Upper lobe of left lung (tissue), 4 donors: ENCODE results near the gene PCDHA10.

Experiments
- EP300 ChIP-seq, 4 donors: sonication (generic); formaldehyde crosslinking; IDR thresholded peaks; one replicate each; pipeline ENCODE4 v1.5.1; 2017; ENCODE audit warnings: antibody characterized with exemption in 4 of 4, control low read depth in 2 of 4
- POLR2A ChIP-seq, 4 donors: fragments of 450-650 bp; IDR thresholded peaks; one replicate each; pipeline ENCODE4 v1.5.1; 2016 to 2017; ENCODE audit warnings: antibody characterized with exemption in 4 of 4, mild to moderate bottlenecking in 2 of 4
- POLR2AphosphoS5 ChIP-seq, 2 donors: sonication (generic); formaldehyde crosslinking; IDR thresholded peaks; one replicate each; pipeline ENCODE4 v1.5.1; 2017; ENCODE audit warnings: antibody characterized with exemption in 2 of 2
- TF ChIP-seq, protein P1 (sequence below), 6 experiments: fragments of 450-650 bp in 4 of 6; fragments of 200-600 bp in 2 of 6; sonication (generic) in 2 of 6; IDR thresholded peaks; one replicate each; pipeline ENCODE4 v1.5.1; 2016 to 2019; ENCODE audit warnings: antibody characterized with exemption in 6 of 6

DNA sequence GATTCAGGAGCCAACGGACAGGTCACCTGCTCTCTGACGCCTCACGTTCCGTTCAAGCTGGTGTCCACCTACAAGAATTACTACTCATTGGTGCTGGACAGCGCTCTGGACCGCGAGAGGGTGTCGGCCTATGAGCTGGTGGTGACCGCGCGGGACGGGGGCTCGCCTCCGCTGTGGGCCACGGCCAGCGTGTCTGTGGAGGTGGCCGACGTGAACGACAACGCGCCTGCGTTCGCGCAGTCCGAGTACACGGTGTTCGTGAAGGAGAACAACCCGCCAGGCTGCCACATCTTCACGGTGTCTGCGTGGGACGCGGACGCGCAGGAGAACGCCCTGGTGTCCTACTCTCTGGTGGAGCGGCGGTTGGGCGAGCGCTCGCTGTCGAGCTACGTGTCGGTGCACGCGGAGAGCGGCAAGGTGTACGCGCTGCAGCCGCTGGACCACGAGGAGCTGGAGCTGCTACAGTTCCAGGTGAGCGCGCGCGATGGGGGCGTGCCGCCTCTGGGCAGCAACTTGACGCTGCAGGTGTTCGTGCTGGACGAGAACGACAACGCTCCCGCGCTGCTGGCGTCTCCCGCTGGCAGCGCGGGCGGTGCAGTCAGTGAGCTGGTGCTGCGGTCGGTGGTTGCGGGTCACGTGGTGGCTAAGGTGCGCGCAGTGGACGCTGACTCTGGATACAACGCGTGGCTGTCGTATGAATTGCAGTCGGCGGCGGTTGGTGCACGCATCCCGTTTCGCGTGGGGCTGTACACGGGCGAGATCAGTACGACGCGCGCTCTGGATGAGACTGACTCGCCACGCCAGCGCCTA is 1.7 kb downstream of the PCDHA10 start:
- TF ChIP-seq POLR2A (IDR thresholded peaks at IDR 0.05) = no peak
- TF ChIP-seq, protein P1, sequence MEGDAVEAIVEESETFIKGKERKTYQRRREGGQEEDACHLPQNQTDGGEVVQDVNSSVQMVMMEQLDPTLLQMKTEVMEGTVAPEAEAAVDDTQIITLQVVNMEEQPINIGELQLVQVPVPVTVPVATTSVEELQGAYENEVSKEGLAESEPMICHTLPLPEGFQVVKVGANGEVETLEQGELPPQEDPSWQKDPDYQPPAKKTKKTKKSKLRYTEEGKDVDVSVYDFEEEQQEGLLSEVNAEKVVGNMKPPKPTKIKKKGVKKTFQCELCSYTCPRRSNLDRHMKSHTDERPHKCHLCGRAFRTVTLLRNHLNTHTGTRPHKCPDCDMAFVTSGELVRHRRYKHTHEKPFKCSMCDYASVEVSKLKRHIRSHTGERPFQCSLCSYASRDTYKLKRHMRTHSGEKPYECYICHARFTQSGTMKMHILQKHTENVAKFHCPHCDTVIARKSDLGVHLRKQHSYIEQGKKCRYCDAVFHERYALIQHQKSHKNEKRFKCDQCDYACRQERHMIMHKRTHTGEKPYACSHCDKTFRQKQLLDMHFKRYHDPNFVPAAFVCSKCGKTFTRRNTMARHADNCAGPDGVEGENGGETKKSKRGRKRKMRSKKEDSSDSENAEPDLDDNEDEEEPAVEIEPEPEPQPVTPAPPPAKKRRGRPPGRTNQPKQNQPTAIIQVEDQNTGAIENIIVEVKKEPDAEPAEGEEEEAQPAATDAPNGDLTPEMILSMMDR (IDR thresholded peaks at IDR 0.05) = no peak
- TF ChIP-seq EP300 (IDR thresholded peaks at IDR 0.05) = no peak
- no peak for TF ChIP-seq POLR2AphosphoS5 (IDR thresholded peaks at IDR 0.05)
